Osteocyte (in vitro differentiated cells): ENCODE data around the gene ENO1. TPM values are rescaled to one million over a fixed set of nuclear protein-coding genes. Genes with fewer than 3 reads are reported as not detected.
"Not testable (repeated sequence)": the region's sequence is repeated elsewhere in the genome, so short reads cannot be mapped to it uniquely, and the experiment has no call there.

ENCODE experiments used
- DNase-seq: peaks from one replicate; pipeline ENCODE4 v3.0.0; 2021; ENCODE audit warnings: mixed read lengths; ENCODE audit not compliant: unreplicated experiment; ENCODE audit errors: extremely low spot score
- H3K27ac Mint-ChIP-seq: one replicate; pipeline ENCODE4 v1.8.0; 2021; ENCODE audit warnings: mild to moderate bottlenecking, mixed read lengths; ENCODE audit not compliant: unreplicated experiment
- H3K27me3 Mint-ChIP-seq: one replicate; pipeline ENCODE4 v1.8.0; 2021; ENCODE audit warnings: mixed read lengths; ENCODE audit not compliant: unreplicated experiment
- H3K36me3 Mint-ChIP-seq: one replicate; pipeline ENCODE4 v1.8.0; 2021; ENCODE audit warnings: mixed read lengths; ENCODE audit not compliant: unreplicated experiment
- H3K4me1 Mint-ChIP-seq: one replicate; pipeline ENCODE4 v1.8.0; 2021; ENCODE audit warnings: mixed read lengths; ENCODE audit not compliant: unreplicated experiment
- H3K4me3 Mint-ChIP-seq: one replicate; pipeline ENCODE4 v1.8.0; 2021; ENCODE audit warnings: mild to moderate bottlenecking, moderate library complexity, mixed read lengths; ENCODE audit not compliant: unreplicated experiment
- H3K9me3 Mint-ChIP-seq: one replicate; pipeline ENCODE4 v1.8.0; 2021; ENCODE audit warnings: mixed read lengths; ENCODE audit not compliant: unreplicated experiment
- total RNA-seq: library from RNA; stranded (reverse); gene quantifications from 2 replicates; pipeline ENCODE4 v1.2.1, GENCODE V29; 2021
- TF ChIP-seq, protein P1 (sequence below): fragments of 200-600 bp; sonication (generic); IDR thresholded peaks from 2 replicates; pipeline ENCODE4 v1.5.0; 2021; ENCODE audit warnings: antibody characterized with exemption, mild to moderate bottlenecking, moderate library complexity

The ENO1 gene
- total RNA-seq, 1 donor from 2014 or later, result 744 TPM

DNA sequence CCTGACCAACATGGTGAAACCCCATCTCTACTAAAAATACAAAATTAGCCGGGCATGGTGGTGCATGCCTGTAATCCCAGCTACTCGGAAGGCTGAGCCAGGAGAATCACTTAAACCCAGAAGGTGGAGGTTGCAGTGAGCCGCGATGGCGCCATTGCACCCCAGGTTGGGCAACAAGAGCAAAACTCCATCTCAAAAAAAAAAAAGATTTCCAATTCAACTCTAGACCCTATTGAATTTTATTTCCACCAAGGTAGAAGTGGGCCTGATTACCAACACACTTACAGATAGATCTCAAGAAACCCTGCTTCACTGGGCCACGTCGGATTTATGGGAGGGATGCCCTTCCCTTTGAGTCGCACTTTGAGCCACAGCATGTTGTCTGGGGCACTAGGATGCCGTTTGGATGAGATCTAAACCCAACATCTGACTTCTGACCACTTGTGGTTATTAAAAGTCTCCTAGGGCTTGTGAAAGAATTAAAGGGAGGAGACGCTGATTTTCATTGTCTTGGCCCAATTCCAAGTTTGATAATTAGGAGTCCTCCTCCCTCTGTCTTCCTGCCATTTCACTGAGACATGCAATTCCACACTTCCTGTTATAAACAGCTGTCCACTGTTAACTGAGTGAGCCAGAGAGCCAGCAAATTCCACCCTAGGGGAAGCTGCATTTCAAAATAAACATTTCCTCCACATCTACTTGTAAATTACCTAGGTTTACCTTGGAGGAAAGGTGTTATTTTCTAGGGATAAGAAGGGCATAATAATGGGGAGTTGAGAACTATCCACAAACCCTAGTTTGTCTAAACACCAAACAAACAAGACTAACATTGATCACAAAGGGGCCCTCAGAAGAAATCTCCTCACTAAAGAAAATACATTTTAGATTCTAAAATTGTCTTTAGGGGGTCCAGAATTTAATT, 55.9 kb downstream of the ENO1 start:
- peak overlapping the region; percentile 82 for H3K27ac Mint-ChIP-seq
- no peaks in the 10 kb centered on the region for H3K36me3 Mint-ChIP-seq
- H3K27me3 Mint-ChIP-seq, result no peaks in the 10 kb centered on the region
- H3K9me3 Mint-ChIP-seq, result no peaks in the 10 kb centered on the region
- no peak for DNase-seq
- TF ChIP-seq, protein P1, sequence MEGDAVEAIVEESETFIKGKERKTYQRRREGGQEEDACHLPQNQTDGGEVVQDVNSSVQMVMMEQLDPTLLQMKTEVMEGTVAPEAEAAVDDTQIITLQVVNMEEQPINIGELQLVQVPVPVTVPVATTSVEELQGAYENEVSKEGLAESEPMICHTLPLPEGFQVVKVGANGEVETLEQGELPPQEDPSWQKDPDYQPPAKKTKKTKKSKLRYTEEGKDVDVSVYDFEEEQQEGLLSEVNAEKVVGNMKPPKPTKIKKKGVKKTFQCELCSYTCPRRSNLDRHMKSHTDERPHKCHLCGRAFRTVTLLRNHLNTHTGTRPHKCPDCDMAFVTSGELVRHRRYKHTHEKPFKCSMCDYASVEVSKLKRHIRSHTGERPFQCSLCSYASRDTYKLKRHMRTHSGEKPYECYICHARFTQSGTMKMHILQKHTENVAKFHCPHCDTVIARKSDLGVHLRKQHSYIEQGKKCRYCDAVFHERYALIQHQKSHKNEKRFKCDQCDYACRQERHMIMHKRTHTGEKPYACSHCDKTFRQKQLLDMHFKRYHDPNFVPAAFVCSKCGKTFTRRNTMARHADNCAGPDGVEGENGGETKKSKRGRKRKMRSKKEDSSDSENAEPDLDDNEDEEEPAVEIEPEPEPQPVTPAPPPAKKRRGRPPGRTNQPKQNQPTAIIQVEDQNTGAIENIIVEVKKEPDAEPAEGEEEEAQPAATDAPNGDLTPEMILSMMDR, result no peak
- peaks cover 29% of the 10 kb centered on the region for H3K4me1 Mint-ChIP-seq
- H3K4me3 Mint-ChIP-seq, result no peak overlapping the region

- peaks cover 36% of the 10 kb centered on the region for H3K4me1 Mint-ChIP-seq
- TF ChIP-seq, protein P1, result no peak
- H3K27me3 Mint-ChIP-seq, result no peaks in the 10 kb centered on the region
- no peaks in the 10 kb centered on the region for H3K36me3 Mint-ChIP-seq
- DNase-seq, result no peak
- no peak overlapping the region for H3K27ac Mint-ChIP-seq
- no peaks in the 10 kb centered on the region for H3K9me3 Mint-ChIP-seq
- no peak overlapping the region for H3K4me3 Mint-ChIP-seq
Measured at GRCh38 chr1:8821084-8821483, 57.4 kb downstream of the ENO1 start.

- H3K4me3 Mint-ChIP-seq, result peak overlapping the region; percentile 76
Measured at GRCh38 chr1:8818789-8819188, 59.7 kb downstream of the ENO1 start.

GRCh38 chr1:8818325-8818775, 60.1 kb downstream of the ENO1 start:
- DNase-seq, result no peak
- H3K36me3 Mint-ChIP-seq, result no peaks in the 10 kb centered on the region
- TF ChIP-seq, protein P1, result no peak
- H3K27me3 Mint-ChIP-seq, result no peaks in the 10 kb centered on the region
- peak overlapping the region; percentile 95 for H3K27ac Mint-ChIP-seq
- peaks cover 55% of the 10 kb centered on the region for H3K4me1 Mint-ChIP-seq
- H3K9me3 Mint-ChIP-seq, result no peaks in the 10 kb centered on the region
- H3K4me3 Mint-ChIP-seq, result peak overlapping the region; percentile 76

More at GRCh38 chr1:8818789-8819188, 59.7 kb downstream of the ENO1 start:
- not testable (repeated sequence) for H3K27ac Mint-ChIP-seq, DNase-seq, H3K27me3 Mint-ChIP-seq, H3K36me3 Mint-ChIP-seq, H3K9me3 Mint-ChIP-seq
- peaks cover 56% of the 10 kb centered on the region for H3K4me1 Mint-ChIP-seq

DNA sequence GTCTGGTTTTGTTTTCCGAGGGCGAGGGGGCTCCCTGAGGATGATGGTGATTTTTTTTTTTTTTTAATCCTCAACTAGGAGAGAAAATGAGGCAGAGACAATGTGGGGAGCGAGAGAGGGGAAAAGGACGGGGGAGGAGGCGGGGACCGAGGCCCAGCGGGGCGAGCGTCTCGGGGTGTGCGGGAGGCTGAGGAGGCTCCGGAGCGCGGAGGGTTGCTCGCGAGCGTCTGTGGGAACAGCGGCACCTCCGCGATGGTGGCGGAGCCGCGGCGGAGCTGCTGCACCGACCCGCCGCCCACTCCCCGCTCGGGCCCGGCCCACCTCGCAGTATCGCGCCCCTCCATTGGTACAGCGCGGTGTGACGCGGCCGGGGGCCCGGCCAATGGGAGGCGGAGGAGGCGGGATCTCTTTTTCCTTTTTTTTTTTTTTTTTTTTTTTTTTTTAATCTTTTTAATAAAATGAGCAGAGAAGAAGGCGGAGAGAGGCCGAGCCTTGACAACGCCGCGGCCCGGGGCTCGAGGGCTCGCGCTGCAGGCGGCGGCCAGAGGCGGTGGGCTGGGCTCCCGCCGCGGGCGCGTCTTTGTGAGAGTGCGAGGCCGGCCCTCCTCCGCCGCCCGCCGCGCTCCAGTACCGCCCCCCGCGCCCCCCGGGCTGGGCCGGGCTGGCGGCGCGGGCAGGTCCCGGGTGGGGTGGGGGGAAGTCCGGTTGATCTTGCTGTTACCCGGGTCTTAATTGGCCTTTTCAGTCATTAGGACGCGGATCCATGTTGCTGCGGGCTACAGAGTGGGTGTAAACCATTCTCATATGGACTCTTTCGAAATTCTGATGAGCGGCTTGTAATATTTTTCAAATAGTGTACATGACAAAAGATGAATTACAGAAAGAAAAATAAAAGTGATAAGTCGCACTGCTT, 60.8 kb downstream of the ENO1 start, which contains the start of gene RERE:
Gene RERE (minus strand): TSS at position 229 of the 913 bp plus-strand sequence.
- TF ChIP-seq, protein P1, result no peak
- H3K4me1 Mint-ChIP-seq, result peaks cover 55% of the 10 kb centered on the region
- peak within 1 kb of the TSS; percentile 95 for H3K27ac Mint-ChIP-seq
- no peaks in the 10 kb centered on the region for H3K27me3 Mint-ChIP-seq
- peak; percentile 99 for DNase-seq
- H3K9me3 Mint-ChIP-seq, result no peaks in the 10 kb centered on the region
- peak within 1 kb of the TSS; percentile 80 for H3K4me3 Mint-ChIP-seq
- H3K36me3 Mint-ChIP-seq, result no peaks in the 10 kb centered on the region
